DND-41 (cell line): ENCODE measurements around the gene NPHP4.

ENCODE experiments used
- EZH2 ChIP-seq: IDR thresholded peaks from 3 replicates; pipeline ENCODE4 v1.6.1; 2012; ENCODE audit warnings: borderline replicate concordance, low read depth, mild to moderate bottlenecking, moderate library complexity, low read length, inconsistent platforms; ENCODE audit not compliant: severe bottlenecking
- TF ChIP-seq, protein P1 (sequence below): IDR thresholded peaks from 2 replicates; pipeline ENCODE4 v1.5.1; 2012; ENCODE audit warnings: borderline replicate concordance, low read length, moderate library complexity, mild to moderate bottlenecking; ENCODE audit not compliant: poor library complexity, severe bottlenecking; ENCODE audit errors: extremely low read depth

DNA sequence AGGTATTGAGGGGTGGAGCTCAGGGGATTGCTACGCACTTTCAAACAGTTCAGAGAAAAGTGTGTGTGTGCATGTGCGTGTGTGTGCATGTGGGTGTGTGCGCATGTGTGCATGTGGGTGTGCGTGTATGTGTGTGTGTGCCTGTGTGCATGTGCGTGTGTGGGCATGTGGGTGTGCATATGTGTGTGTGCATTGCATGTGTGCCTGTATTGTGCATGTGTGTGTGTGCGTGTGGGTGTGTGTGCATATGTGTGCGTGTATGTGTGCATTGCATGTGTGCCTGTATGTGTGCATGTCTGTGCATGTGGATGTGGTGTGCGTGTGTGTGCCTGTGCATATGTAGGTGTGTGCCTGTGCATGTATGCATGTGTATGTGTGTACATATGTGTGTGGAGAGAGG is 40.9 kb upstream of the NPHP4 start:
- TF ChIP-seq, protein P1, sequence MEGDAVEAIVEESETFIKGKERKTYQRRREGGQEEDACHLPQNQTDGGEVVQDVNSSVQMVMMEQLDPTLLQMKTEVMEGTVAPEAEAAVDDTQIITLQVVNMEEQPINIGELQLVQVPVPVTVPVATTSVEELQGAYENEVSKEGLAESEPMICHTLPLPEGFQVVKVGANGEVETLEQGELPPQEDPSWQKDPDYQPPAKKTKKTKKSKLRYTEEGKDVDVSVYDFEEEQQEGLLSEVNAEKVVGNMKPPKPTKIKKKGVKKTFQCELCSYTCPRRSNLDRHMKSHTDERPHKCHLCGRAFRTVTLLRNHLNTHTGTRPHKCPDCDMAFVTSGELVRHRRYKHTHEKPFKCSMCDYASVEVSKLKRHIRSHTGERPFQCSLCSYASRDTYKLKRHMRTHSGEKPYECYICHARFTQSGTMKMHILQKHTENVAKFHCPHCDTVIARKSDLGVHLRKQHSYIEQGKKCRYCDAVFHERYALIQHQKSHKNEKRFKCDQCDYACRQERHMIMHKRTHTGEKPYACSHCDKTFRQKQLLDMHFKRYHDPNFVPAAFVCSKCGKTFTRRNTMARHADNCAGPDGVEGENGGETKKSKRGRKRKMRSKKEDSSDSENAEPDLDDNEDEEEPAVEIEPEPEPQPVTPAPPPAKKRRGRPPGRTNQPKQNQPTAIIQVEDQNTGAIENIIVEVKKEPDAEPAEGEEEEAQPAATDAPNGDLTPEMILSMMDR = no peak
- no peak for TF ChIP-seq EZH2
